Fibroblast of skin of left biceps (primary cell): Measurements from ENCODE around the gene C3orf33.
"Not testable (repeated sequence)": the region's sequence is repeated elsewhere in the genome, so short reads cannot be mapped to it uniquely, and the experiment has no call there.

Experiments used
- DNase-seq, 2 experiments: peaks; one replicate each; pipeline ENCODE4 v3.0.0-alpha.2; 2013; ENCODE audit warnings: low read depth in 2 of 2

C3orf33 gene

DNA sequence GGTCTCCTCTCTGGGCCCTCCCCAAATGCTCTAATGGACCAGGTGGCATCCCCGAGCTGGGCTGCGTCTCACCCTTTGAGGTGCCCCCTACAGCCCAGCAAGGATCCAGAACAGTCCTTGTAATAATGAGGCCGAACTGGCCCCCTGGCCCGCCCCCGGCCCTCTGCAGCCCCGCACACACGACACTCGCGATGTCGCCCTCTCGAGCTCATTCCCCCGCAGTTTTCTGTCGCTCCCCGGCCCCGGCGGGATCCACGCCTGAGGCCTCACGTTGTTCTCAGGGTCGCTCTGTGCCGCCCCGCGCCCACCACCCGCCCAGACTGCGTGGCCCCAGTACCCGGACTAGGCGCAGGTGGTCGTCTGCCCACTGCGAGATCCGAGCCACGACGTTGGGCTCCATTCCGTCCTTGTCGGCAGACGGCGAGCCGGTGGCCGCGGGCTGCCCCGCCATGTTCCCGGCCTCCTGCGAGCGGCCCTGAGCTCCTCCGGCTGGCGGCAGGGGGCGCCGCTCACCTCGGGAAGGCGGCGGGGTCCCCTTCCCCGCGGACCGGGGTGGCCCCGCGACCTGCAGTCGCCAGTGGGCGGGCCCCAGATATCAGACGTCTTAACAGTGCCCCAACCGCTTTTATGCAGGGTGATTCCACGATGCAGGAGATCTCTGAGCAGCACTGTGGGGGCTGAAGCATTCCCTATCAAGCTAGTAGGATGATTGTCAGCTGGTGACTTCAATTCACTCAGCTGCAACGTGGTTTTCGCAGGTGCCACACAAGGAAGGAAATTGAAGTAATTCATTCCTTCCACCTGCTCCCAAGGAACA is at the start of gene C3orf33:
C3orf33 (minus strand) TSS at position 477 of the 817 bp plus-strand sequence; CDS start at position 451, 26 bp downstream.
- peak in 1 of 2 experiments; percentile 16 for DNase-seq

DNA sequence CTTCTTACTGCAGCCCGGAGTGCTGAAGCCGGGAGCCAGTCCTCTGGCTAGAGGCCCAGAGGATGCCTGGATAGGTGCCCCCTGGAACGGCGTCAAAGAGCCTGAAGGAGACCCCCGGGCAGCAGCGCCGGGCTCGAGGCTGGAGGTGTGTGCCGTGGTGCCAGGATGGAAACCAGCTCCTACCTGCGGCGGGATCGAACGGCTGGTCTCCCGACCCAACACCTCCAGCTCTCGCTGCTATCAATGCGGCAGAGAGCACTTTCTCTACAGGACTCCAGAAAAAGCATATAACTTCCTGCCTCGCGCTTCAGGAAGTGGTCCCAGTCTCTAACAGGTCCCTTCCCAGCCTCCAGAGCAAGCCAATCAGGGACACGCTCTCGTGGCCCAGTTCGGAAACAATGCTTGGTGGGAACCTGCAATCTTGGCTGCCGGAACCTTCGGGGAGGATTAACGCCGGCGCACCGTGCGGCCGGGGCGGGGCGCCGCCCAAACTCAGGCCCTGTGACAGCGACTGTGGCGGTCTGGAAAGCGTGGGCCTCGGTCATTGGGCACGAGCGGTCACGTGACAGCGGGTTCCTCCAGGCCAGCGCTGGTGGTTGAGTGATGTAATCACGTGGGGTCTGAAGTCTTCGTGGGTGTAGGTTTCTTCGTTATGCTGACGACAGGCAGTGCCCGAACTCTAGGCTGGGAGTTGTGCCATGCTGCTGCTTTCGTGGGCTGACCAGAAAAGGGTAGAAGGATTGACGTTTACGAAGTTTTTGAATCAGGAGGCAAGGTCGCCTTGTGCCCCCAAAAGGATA is 48.3 kb upstream of the C3orf33 start, which contains the start of gene SLC33A1:
SLC33A1 (minus strand) TSS at position 287 of the 800 bp plus-strand sequence. CDS start 430 bp downstream, outside the sequence.
- DNase-seq: peak; percentile 98 to 99

DNA sequence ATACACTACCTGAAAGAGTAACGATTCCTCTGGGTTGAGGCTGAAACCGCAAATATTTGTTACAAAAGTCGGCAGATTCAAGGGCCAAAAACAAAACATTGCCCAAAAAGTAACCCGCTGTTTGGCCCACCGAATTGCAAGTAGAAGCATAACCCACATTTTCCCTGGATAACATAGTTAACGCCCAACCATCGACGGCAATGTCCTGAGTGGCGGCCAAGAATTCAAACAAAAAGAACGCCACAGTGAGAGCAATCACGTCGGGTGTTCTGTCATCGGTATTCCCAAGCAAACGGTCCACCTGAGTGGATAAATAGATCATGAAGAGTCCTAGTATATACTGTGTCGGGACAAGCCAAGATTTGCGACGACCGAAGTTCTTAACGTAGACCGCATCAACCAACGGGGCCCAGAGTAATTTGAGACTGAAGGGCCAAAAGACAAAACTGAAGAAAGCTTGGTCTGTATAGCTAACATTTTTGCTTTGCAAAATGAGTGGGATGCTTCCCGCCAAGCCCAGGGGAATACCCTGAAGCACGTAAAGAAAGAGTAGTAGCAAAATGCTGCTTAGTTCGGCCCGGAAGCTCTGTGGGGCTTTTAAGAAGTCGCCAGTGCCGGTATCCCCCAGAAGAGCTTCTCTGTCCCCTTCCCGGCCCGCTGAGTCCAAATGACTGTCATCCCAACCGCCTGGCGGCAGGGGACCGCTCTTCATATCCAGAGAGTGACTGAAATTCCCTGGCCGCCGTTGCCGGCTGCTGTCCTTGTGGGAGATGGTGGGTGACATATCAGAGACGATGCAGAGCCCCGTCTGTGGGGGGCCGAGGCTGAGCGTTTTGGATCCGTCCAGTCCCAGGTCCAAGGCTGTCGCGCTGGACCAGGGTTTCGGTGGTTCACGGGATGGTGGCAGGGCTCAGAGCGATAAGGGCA is 47.4 kb upstream of the C3orf33 start:
- no peak for DNase-seq

DNA sequence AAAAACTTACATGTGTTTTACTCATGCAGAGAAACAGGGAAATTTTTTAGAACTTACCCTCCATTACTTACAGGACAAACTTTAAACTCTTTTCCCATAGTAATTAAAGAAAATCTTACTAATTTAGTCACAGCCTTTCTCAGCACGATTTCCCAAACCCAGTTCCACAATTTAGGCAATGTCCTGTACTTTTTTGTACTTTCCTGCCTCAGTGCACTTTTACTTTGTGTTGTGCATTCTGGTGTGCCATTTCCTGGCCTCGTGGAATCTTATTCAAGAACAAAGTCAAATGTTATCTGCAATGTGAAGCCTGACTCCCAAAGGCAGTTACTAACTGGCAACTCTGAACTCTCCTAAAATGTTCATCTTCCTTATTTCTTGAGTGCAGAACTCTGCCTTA is 46.3 kb upstream of the C3orf33 start:
- no peak for DNase-seq

GRCh38 chr3:155849404-155849803 is 43.3 kb upstream of the C3orf33 start:
- DNase-seq: not testable (repeated sequence)

DNA sequence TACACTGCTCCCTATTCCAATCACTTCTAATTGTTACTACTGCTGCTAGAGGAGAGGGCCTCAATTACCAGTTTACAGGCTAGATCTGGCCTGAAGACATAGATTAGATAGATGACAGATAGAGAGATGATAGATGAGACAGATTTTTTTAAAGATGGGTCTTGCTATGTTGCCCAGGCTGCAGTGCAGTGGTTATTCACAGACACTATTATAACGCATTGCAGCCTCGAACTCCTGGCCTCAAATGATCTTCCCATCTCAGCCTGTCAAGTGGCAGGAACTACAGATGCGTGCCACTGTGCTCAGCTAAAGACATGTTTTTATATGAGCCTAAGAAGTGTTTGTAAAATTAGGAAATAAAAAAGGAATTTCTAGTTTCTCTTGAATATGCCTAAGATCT is 41.9 kb upstream of the C3orf33 start:
- DNase-seq: no peak

DNA sequence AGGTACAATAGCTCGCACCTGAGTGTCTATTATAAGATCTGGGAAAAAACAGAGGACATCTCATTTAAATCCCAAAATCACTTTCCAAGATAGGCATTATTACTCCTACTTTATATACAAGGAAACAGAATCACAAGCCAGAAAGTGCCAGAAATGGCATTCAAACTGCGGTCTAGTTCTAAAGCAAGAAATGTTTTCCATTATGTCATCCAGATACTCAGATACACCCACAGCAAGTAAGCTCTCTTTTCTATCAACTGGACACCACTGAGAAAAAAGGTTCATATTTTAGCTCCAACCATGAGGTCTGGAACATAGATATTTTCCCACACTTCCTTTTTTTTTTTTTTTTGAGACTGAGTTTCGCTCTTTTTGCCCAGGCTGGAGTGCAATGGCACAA is 40.0 kb upstream of the C3orf33 start:
- DNase-seq: no peak

- no peak for DNase-seq
Observed at GRCh38 chr3:155843569-155843968, 37.5 kb upstream of the C3orf33 start.

DNA sequence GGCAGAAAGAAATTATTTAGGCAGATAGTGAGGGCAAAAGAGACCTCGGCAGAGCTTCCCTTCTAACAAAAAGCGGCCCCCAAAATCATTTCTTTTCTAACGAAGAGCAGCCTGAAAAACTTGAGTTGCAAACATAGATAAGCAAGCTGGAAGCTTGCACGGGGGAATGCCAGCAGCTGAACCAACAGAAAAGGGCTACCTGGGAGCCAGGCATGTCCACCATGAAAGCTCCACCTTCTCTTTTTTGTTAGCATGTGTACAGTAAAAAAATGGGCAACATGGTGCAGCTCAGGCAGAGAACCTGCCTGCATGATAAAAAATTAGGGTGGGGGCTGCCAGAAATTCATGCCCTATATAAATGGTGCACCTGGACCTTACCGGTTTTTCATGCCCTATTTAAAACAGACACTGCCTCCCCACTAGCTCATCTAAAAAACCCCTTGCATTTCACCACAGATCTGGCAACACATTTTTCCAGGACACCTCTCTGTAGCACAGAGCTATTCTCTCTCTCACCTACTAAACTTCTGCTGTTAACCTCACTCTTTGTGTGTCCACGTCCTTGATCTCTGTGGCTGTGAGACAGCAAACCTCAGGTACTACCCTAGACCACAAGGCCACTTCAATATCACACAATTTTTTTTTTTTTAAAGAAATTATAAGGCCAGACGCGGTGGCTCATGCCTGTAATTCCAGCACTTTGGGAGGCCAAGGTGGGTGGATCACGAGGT is 29.4 kb upstream of the C3orf33 start:
- no peak for DNase-seq

DNA sequence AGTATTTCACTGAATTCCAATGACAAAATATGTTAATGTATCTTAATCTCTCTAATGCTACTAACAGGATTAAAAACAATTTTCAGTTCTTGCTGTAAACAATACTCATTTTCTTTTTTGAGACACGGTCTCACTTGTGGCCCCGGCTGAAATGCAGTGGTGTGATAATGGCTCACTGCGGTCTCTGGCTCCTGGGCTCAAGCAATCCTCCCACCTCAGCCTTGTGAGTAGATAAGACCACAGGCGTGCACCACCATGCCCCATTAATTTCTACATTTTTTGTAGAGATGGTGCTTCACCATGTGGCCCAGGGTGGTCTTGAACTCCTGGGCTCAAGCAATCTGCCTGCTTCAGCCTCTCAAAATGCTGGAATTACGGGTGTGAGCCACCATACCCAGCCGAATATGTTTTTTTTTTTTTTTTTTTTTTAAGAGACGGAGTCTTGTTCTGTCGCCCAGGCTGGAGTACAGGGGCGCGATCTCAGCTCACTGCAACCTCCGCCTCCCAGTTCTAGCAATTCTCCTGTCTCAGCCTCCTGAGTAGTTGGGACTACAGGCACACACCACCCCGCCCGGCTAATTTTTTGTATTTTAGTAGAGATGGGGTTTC is 22.5 kb upstream of the C3orf33 start:
- DNase-seq: not testable (repeated sequence)

DNA sequence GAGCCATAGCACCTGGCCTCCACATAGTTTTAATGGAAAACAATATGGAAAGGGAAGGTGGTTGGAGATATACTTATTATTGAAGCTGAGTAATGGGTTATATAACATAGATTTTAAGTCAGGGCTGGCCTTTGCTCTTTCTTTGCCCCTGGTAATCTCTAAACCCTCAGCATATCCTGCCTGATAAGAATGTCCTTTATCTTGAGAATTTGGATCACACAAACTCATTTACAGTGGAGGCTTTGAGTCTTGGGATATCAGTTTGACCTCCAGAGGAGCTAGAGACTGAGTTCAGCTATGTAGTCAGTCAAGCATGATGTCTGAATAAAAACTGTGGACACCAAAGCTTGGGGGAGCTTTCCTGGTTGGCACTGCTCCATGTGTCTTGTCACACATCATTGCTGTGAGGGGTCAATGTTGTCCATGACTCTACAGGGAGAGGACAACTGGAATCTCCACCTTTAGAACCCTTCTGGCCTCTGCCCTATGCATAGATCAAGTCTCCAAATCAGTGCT is 9.0 kb upstream of the C3orf33 start:
- DNase-seq: no peak

- DNase-seq: not testable (repeated sequence)
Observed at GRCh38 chr3:155813224-155813623, 7.1 kb upstream of the C3orf33 start.

DNA sequence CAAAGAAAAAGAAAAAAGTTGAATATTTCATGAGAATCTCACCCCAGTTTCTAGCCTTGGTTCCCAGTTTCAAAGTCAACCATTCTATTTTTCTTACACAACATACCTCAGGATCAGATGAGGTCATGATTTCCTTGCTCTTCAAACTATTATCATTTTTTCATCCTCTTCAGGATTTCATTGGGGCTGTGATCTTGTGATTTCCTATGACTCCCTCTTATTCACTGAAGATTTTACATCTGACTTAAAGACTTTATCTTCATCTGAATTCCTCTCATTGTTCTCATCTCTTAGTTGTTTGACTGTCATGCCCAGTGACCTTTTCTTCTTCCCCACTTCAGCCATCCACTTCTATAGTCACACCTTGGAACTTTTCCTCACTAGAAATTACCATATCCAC is 3.1 kb upstream of the C3orf33 start:
- no peak for DNase-seq

GRCh38 chr3:155807823-155808222 is 1.7 kb upstream of the C3orf33 start:
- DNase-seq: no peak

DNA sequence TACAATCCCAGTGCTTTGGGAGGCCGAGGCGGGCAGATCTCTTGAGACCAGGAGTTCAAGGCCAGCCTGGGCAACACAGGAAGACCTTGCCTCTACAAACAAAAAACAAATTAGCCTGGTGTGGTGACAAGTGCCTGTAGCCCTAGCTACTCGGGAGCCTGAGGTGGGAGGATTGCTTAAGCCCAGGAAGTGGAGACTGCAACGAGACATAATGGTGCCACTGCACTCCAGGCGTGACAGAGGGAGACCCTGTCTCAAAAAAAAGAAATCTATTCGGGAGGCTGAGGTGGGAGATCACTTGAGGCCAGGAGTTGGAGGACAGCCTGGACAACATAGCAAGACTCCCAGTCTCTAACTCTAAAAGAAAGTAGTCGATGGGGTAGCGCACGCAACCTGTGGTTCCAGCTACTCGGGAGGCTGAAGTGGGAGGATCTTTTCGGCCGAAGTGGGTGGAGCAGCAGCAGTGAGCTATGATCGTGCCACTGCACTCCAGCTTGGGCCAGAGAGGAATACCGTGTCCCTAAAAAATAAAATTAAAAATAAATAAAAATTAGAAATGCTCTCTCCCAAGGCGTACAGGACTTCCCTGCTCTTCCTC is 775 bp downstream of the C3orf33 start:
- DNase-seq: no peak

GRCh38 chr3:155804323-155804722 is 1.8 kb downstream of the C3orf33 start:
- DNase-seq: no peak

GRCh38 chr3:155792532-155792931 is 13.5 kb downstream of the C3orf33 start:
- DNase-seq: no peak

DNA sequence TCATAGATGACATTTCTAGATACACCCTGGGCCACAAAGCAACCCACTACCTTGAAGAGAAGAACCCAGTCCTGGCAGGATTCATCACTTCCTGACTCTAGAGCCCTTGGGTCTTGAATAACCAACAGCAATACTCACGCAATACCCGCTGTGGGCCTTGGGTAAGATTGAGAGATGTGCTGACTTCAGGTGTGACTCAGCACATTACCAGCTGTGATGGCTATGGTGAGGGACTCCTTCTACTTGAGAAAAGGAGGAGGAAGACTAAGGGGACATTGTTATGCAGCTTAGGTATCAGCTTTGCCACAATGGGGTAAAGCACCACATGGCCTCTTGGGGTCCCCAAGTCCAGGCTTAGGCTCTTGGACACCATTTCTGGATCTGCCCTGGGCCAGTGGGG is 14.9 kb downstream of the C3orf33 start:
- DNase-seq: no peak

DNA sequence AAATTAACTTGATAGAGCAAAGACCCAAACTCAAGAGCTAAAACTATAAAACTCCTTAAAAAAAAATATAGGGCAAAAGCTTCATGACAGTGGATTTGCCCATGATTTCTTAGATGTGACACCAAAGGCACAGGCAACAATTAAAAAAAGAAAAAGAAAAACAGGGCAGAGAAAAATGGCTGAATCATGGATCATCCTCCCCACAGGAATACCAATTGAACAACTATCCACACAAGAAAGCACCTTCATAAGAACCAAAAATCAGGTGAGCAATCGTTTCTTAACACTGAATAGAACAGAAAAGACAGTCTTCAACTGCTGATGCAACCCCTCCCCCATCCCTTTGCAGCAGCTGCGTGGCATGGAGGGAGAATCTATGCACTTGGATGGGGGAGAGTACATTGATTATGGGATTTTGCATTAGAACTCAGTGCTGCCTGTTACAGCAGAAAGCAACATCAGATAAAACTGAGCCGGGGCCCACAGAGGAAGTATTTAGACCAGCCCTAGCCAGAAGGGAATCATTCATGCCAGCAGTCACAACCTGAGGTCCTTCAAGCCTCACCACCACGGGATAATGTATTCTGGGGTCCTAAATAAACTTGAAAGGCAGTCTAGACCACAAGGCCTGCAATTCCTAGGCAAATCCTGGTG is 15.7 kb downstream of the C3orf33 start:
- no peak for DNase-seq
